Neural cell (in vitro differentiated cells): ENCODE measurements around the gene LYZ. TPM values are rescaled to one million over a fixed set of nuclear protein-coding genes. Genes with fewer than 3 reads are reported as not detected.

Experiments used
- H2AFZ ChIP-seq: fragments of 200-600, 300-800 bp; sonication (generic), shearing (Covaris generic); 2 replicates; pipeline ENCODE4 v1.6.0; 2014; ENCODE audit warnings: low read depth, mild to moderate bottlenecking, antibody characterized with exemption, low read length, moderate library complexity
- H3F3A ChIP-seq: fragments of 200-600 bp; shearing (Covaris generic); 2 replicates; pipeline ENCODE4 v1.6.1; 2016; ENCODE audit warnings: mild to moderate bottlenecking, moderate library complexity, mixed read lengths, antibody characterized with exemption, low read length; ENCODE audit not compliant: insufficient read depth, poor library complexity, severe bottlenecking
- H3K27ac ChIP-seq: fragments of 200-600, 300-800 bp; sonication (generic), shearing (Covaris generic); 2 replicates; pipeline ENCODE4 v1.5.1; 2014; ENCODE audit warnings: mild to moderate bottlenecking, low read length, moderate library complexity
- H3K27me3 ChIP-seq: fragments of 300-800, 200-600 bp; sonication (generic), shearing (Covaris generic); 2 replicates; pipeline ENCODE4 v1.6.0; 2014; ENCODE audit warnings: mild to moderate bottlenecking, low read depth, low read length, moderate library complexity; ENCODE audit not compliant: insufficient read depth
- H3K36me3 ChIP-seq: fragments of 300-800, 200-600 bp; sonication (generic), shearing (Covaris generic); 2 replicates; pipeline ENCODE4 v1.5.1; 2014; ENCODE audit warnings: mild to moderate bottlenecking, antibody characterized with exemption, low read length, moderate library complexity; ENCODE audit not compliant: insufficient read depth
- H3K4me2 ChIP-seq: fragments of 300-800, 200-600 bp; sonication (generic), shearing (Covaris generic); 2 replicates; pipeline ENCODE4 v1.6.0; 2014; ENCODE audit warnings: mild to moderate bottlenecking, low read length
- H3K4me3 ChIP-seq: fragments of 300-800, 200-600 bp; sonication (generic), shearing (Covaris generic); 2 replicates; pipeline ENCODE4 v1.5.1; 2014; ENCODE audit warnings: mild to moderate bottlenecking, low read length, moderate library complexity
- H3K79me2 ChIP-seq: fragments of 200-600 bp; shearing (Covaris generic); replicated peaks from 2 replicates; pipeline ENCODE4 v1.6.0; 2014; ENCODE audit warnings: mild to moderate bottlenecking, low read length, moderate library complexity; ENCODE audit not compliant: insufficient read depth
- H3K9ac ChIP-seq: fragments of 300-800, 200-600 bp; sonication (generic), shearing (Covaris generic); 2 replicates; pipeline ENCODE4 v1.6.1; 2016; ENCODE audit warnings: mild to moderate bottlenecking, low read length, mixed read lengths
- H3K9me2 ChIP-seq: fragments of 200-600 bp; shearing (Covaris generic); 2 replicates; pipeline ENCODE4 v1.6.1; 2016; ENCODE audit warnings: mild to moderate bottlenecking, low read length, mixed read lengths; ENCODE audit not compliant: insufficient read depth
- H3K9me3 ChIP-seq: fragments of 200-600, 300-800 bp; sonication (generic), shearing (Covaris generic); 2 replicates; pipeline ENCODE4 v1.6.1; 2016; ENCODE audit warnings: mild to moderate bottlenecking, mixed run types, low read length, moderate library complexity, mixed read lengths
- H4K20me1 ChIP-seq: fragments of 200-600 bp; shearing (Covaris generic); 2 replicates; pipeline ENCODE4 v1.6.1; 2016; ENCODE audit warnings: mild to moderate bottlenecking, mixed run types; ENCODE audit not compliant: insufficient read depth
- CTCF ChIP-seq: fragments of 450-650 bp; IDR thresholded peaks from 2 replicates; pipeline ENCODE4 v1.5.1; 2014; ENCODE audit warnings: antibody characterized with exemption, mild to moderate bottlenecking, moderate library complexity; ENCODE audit not compliant: poor library complexity, severe bottlenecking
- EP300 ChIP-seq: fragments of 450-650 bp; conservative IDR thresholded peaks from 2 replicates; pipeline ENCODE4 v1.6.1; 2014; ENCODE audit warnings: antibody characterized with exemption, mild to moderate bottlenecking, moderate library complexity; ENCODE audit not compliant: poor library complexity, severe bottlenecking
- EZH2 ChIP-seq: fragments of 200-600, 300-800 bp; shearing (Covaris generic), sonication (generic); IDR thresholded peaks from 2 replicates; pipeline ENCODE4 v1.6.1; 2014; ENCODE audit warnings: antibody characterized with exemption, low read length, borderline replicate concordance, mild to moderate bottlenecking; ENCODE audit not compliant: insufficient read depth, poor library complexity, severe bottlenecking
- MXI1 ChIP-seq: fragments of 450-650 bp; conservative IDR thresholded peaks from 2 replicates; pipeline ENCODE4 v1.6.1; 2014; ENCODE audit warnings: antibody characterized with exemption, mild to moderate bottlenecking; ENCODE audit not compliant: poor library complexity, severe bottlenecking
- POLR2AphosphoS5 ChIP-seq: IDR thresholded peaks from 2 replicates; pipeline ENCODE4 v1.6.1; 2012
- RAD21 ChIP-seq: fragments of 450-650 bp; conservative IDR thresholded peaks from 2 replicates; pipeline ENCODE4 v1.6.1; 2014; ENCODE audit warnings: antibody characterized with exemption, mild to moderate bottlenecking, moderate library complexity
- REST ChIP-seq: IDR thresholded peaks from 2 replicates; pipeline ENCODE4 v1.6.1; 2012; ENCODE audit warnings: borderline replicate concordance
- SMC3 ChIP-seq: fragments of 450-650 bp; conservative IDR thresholded peaks from 2 replicates; pipeline ENCODE4 v1.6.1; 2014; ENCODE audit warnings: antibody characterized with exemption, mild to moderate bottlenecking, moderate library complexity; ENCODE audit not compliant: poor library complexity
- TAF1 ChIP-seq: IDR thresholded peaks from 2 replicates; pipeline ENCODE4 v1.6.1; 2012; ENCODE audit warnings: low read depth
- polyA plus RNA-seq: library from polyadenylated mRNA; depleted of rRNA; stranded (reverse); fragments of >200 nt; gene quantifications from 2 replicates; pipeline ENCODE4 v1.2.3, GENCODE V29; 2014

The LYZ gene
- polyA plus RNA-seq, 1 donor from 2014 or later: 0.20 TPM

GRCh38 chr12:69332815-69333358 is 15.3 kb upstream of the LYZ start:
- Histone ChIP-seq H3K9ac (no peak overlapping the region), H3K27ac (no peak overlapping the region), H3K4me3 (no peak overlapping the region), H3F3A (no peaks in the 10 kb centered on the region), H3K36me3 (no peaks in the 10 kb centered on the region), H3K79me2 (no peaks in the 10 kb centered on the region), H2AFZ (no peak overlapping the region), H3K27me3 (no peaks in the 10 kb centered on the region), H3K9me3 (no peaks in the 10 kb centered on the region), H4K20me1 (no peaks in the 10 kb centered on the region), H3K9me2 (no peaks in the 10 kb centered on the region), H3K4me2 (no peak overlapping the region)
- TF ChIP-seq POLR2AphosphoS5 (no peak), SMC3 (no peak), CTCF (no peak)

GRCh38 chr12:69334158-69334557 is 14.0 kb upstream of the LYZ start:
- no peaks in the 10 kb centered on the region for H3K27me3 ChIP-seq
- H3K79me2 ChIP-seq: no peaks in the 10 kb centered on the region
- no peaks in the 10 kb centered on the region for H3K9me2 ChIP-seq
- H3K4me2 ChIP-seq: no peak overlapping the region
- no peaks in the 10 kb centered on the region for H3F3A ChIP-seq
- H2AFZ ChIP-seq: no peak overlapping the region
- H3K36me3 ChIP-seq: no peaks in the 10 kb centered on the region
- H3K27ac ChIP-seq: no peak overlapping the region
- H4K20me1 ChIP-seq: no peaks in the 10 kb centered on the region
- no peaks in the 10 kb centered on the region for H3K9me3 ChIP-seq
- no peak for TF ChIP-seq SMC3
- no peak for TF ChIP-seq MXI1
- no peak for TF ChIP-seq REST
- TF ChIP-seq RAD21: no peak
- no peak for TF ChIP-seq POLR2AphosphoS5
- TF ChIP-seq EP300: no peak
- no peak for TF ChIP-seq TAF1
- no peak for TF ChIP-seq CTCF
- TF ChIP-seq EZH2: no peak
- H3K9ac ChIP-seq: no peak overlapping the region
- no peak overlapping the region for H3K4me3 ChIP-seq
